ENCODE data around the gene C21orf91.
"Not testable (repeated sequence)": the region's sequence is repeated elsewhere in the genome, so short reads cannot be mapped to it uniquely, and the experiment has no call there.

C21orf91 gene

GRCh38 chr21:17777072-17777765 lies 41.9 kb downstream of the C21orf91 start:
- no peak for DNase-seq (ENCODE audit: low read depth)

GRCh38 chr21:17775431-17776126 lies 43.6 kb downstream of the C21orf91 start:
- peak; percentile 49 for DNase-seq (ENCODE audit: low read depth)

- DNase-seq (ENCODE audit: low read depth), result not testable (repeated sequence)
These were observed 44.1 kb downstream of the C21orf91 start for GRCh38 chr21:17775021-17775420.

- DNase-seq (ENCODE audit: low read depth), result no peak
These were observed 49.7 kb downstream of the C21orf91 start for GRCh38 chr21:17769447-17769845.

GRCh38 chr21:17768840-17769446 lies 50.2 kb downstream of the C21orf91 start:
- DNase-seq (ENCODE audit: low read depth), result no peak

- no peak for DNase-seq (ENCODE audit: low read depth)
These were observed 53.9 kb downstream of the C21orf91 start for GRCh38 chr21:17765207-17765606.

GRCh38 chr21:17763288-17764037 lies 55.7 kb downstream of the C21orf91 start:
- no peak for DNase-seq (ENCODE audit: low read depth)

DNA sequence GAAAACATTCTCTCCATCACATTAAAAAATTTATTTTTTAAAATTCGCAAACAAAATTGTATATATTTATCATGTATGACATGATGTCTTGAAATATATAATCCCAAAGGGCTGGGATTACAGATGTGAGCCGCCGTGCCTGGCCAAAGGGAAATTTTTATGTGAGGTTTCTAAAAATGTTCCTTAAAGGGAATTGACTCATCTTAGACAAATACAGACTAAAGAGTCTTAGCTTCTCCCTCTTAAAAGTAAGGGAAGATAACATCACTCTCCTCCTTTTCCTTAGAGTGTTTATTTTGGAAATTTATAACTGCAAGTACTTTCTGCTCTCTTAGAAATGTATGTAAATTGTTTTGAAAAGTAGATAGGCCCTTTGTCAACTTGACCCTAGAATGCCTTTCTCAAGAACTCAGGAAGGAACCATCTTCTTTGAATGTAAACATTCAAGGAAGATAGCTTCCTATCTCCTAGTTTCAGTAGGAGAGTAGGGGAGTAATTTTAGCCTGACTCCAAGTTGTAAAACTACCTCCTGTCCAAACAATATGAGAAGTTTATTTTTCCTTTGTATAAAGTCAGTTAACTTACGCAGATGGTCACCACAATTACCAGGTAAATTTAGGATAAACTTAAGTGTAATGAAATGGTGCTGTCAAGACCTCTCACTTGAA lies 59.5 kb downstream of the C21orf91 start:
- no peak for DNase-seq (ENCODE audit: low read depth)

DNA sequence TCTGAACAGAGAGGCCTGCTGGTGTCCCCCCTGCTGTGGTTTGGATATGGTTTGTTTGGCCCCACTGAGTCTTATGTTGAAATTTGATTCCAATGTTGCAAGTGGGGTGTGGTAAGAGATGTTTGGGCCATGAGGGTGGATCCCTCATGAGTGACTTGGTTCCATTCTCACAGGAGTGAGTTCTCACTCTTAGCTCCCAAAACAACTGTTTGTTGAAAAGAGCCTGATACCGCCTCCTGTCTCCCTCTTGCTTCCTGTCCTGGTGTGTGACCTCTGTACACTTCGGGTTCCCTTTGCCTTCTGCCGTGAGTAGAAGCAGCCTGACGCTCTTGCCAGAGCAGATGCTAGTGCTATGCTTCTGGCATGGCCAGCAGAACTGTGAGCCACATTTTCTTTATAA lies 60.5 kb downstream of the C21orf91 start:
- no peak for DNase-seq (ENCODE audit: low read depth)

GRCh38 chr21:17757671-17758070 lies 61.5 kb downstream of the C21orf91 start:
- DNase-seq (ENCODE audit: low read depth), result no peak

- DNase-seq (ENCODE audit: low read depth), result no peak
These were observed 65.4 kb downstream of the C21orf91 start for GRCh38 chr21:17753736-17754135.

GRCh38 chr21:17752171-17752570 lies 67.0 kb downstream of the C21orf91 start:
- no peak for DNase-seq (ENCODE audit: low read depth)

DNA sequence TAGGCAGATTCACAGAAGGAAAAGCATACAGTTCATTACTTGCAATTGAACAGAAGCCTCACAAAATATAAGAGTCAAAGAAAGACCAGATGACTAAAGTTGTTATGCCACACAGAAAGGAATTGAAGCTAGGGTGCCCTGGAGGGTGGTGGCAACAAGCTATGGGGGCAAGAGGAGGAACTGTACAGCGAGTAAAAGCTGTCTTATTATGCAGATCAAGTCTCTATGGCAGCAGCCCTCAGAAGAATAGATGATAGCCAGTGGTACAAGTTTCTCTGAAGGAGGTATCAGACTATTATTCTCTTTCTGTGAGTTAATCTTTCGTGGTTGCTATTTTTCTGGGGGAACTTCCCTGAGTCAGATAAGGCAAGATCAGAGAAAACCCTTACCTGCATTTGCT lies 72.2 kb downstream of the C21orf91 start:
- no peak for DNase-seq (ENCODE audit: low read depth)

GRCh38 chr21:17745086-17745485 lies 74.1 kb downstream of the C21orf91 start:
- DNase-seq (ENCODE audit: low read depth), result no peak

- no peak for DNase-seq (ENCODE audit: low read depth)
These were observed 76.1 kb downstream of the C21orf91 start for GRCh38 chr21:17742940-17743592.

DNA sequence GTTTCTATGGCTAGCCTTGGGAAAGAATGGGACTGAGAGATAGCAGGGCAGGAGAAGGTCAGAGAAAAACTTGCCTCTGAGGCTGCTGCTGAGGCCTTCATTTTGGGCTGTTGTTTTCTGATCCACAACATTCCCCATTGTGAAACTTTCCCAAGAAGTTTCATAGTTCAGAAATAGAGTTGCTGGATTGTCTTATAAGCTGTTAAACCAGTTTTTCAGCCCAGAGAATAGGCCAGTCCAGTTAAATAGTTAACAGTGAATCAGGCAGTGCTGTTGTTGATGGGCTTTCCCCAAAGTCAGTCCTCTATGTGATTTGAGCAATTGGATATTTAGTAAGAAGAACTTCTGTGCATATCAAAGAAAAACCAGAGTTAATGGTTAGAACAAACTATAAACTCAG lies 77.0 kb downstream of the C21orf91 start:
- no peak for DNase-seq (ENCODE audit: low read depth)
